BLaER1 (cell line): ENCODE results near the gene FABP3.
"Not testable (repeated sequence)": the region's sequence is repeated elsewhere in the genome, so short reads cannot be mapped to it uniquely, and the experiment has no call there.

Experiments
- H3K27ac ChIP-seq: shearing (Covaris generic); formaldehyde crosslinking; 2 replicates; pipeline ENCODE4 v1.8.1; 2022
- H3K27me3 ChIP-seq: shearing (Covaris generic); formaldehyde crosslinking; 2 replicates; pipeline ENCODE4 v1.8.1; 2022
- H3K36me3 ChIP-seq: shearing (Covaris generic); formaldehyde crosslinking; 2 replicates; pipeline ENCODE4 v1.8.1; 2022
- H3K4me1 ChIP-seq: shearing (Covaris generic); formaldehyde crosslinking; 2 replicates; pipeline ENCODE4 v1.8.1; 2022
- H3K4me2 ChIP-seq: shearing (Covaris generic); formaldehyde crosslinking; 2 replicates; pipeline ENCODE4 v1.8.1; 2022
- H3K4me3 ChIP-seq: shearing (Covaris generic); formaldehyde crosslinking; 2 replicates; pipeline ENCODE4 v1.8.1; 2022
- H3K9ac ChIP-seq: shearing (Covaris generic); formaldehyde crosslinking; 2 replicates; pipeline ENCODE4 v1.8.1; 2022
- H3K9me3 ChIP-seq: shearing (Covaris generic); formaldehyde crosslinking; 2 replicates; pipeline ENCODE4 v1.8.1; 2022
- H4K20me1 ChIP-seq: shearing (Covaris generic); formaldehyde crosslinking; 2 replicates; pipeline ENCODE4 v1.8.1; 2022
- Cebpa-rat ChIP-seq: shearing (Covaris generic); IDR thresholded peaks from 2 replicates; pipeline ENCODE4 v1.8.1; 2022

The FABP3 gene

GRCh38 chr1:31399976-31400375 lies 27.1 kb upstream of the FABP3 start:
- Histone ChIP-seq H3K4me3 (no peak overlapping the region), H3K4me2 (no peak overlapping the region)

GRCh38 chr1:31398246-31398645 lies 25.4 kb upstream of the FABP3 start:
- Histone ChIP-seq H3K36me3 (no peaks in the 10 kb centered on the region), H4K20me1 (no peaks in the 10 kb centered on the region), H3K9me3 (no peaks in the 10 kb centered on the region), H3K4me3 (no peak overlapping the region), H3K4me1 (peaks cover 22% of the 10 kb centered on the region), H3K27me3 (no peaks in the 10 kb centered on the region), H3K27ac (no peak overlapping the region), H3K4me2 (no peak overlapping the region), H3K9ac (no peak overlapping the region)
- no peak for TF ChIP-seq Cebpa-rat

More at GRCh38 chr1:31399976-31400375, 27.1 kb upstream of the FABP3 start:
- H3K27me3 ChIP-seq: no peaks in the 10 kb centered on the region
- H3K36me3 ChIP-seq: no peaks in the 10 kb centered on the region
- no peak for TF ChIP-seq Cebpa-rat
- H3K27ac ChIP-seq: no peak overlapping the region
- H4K20me1 ChIP-seq: no peaks in the 10 kb centered on the region
- peaks cover 10% of the 10 kb centered on the region for H3K4me1 ChIP-seq
- H3K9me3 ChIP-seq: no peaks in the 10 kb centered on the region
- H3K9ac ChIP-seq: no peak overlapping the region

- Histone ChIP-seq H3K4me2 (no peak overlapping the region), H3K27me3 (no peaks in the 10 kb centered on the region), H3K9ac (no peak overlapping the region), H3K9me3 (no peaks in the 10 kb centered on the region), H3K27ac (no peak overlapping the region), H3K36me3 (no peaks in the 10 kb centered on the region), H4K20me1 (no peaks in the 10 kb centered on the region), H3K4me1 (peaks cover 22% of the 10 kb centered on the region), H3K4me3 (no peak overlapping the region)
- no peak for TF ChIP-seq Cebpa-rat
These were observed 24.7 kb upstream of the FABP3 start for GRCh38 chr1:31397360-31398095.

- H3K4me1 ChIP-seq: peaks cover 22% of the 10 kb centered on the region
- no peak overlapping the region; the same call in 1 of the 2 replicates for H3K4me2 ChIP-seq
- no peak overlapping the region for H3K27ac ChIP-seq
- no peaks in the 10 kb centered on the region for H4K20me1 ChIP-seq
- no peaks in the 10 kb centered on the region for H3K9me3 ChIP-seq
- H3K9ac ChIP-seq: no peak overlapping the region
- TF ChIP-seq Cebpa-rat: no peak
- H3K4me3 ChIP-seq: no peak overlapping the region
- no peaks in the 10 kb centered on the region for H3K27me3 ChIP-seq
- no peaks in the 10 kb centered on the region for H3K36me3 ChIP-seq
These were observed 23.9 kb upstream of the FABP3 start for GRCh38 chr1:31396633-31397351.

GRCh38 chr1:31394584-31395193 lies 21.8 kb upstream of the FABP3 start:
- H3K9ac ChIP-seq: peak overlapping the region; percentile 66
- peak overlapping the region; percentile 60 for H3K27ac ChIP-seq
- H3K36me3 ChIP-seq: no peaks in the 10 kb centered on the region
- peak overlapping the region; percentile 88 for H3K4me2 ChIP-seq
- TF ChIP-seq Cebpa-rat: no peak
- no peaks in the 10 kb centered on the region for H3K27me3 ChIP-seq
- peaks cover 22% of the 10 kb centered on the region for H3K4me1 ChIP-seq
- H3K4me3 ChIP-seq: peak overlapping the region; percentile 57
- no peaks in the 10 kb centered on the region for H4K20me1 ChIP-seq
- H3K9me3 ChIP-seq: no peaks in the 10 kb centered on the region

GRCh38 chr1:31393463-31393862 lies 20.6 kb upstream of the FABP3 start:
- Histone ChIP-seq H3K4me3 (no peak overlapping the region), H3K36me3 (no peaks in the 10 kb centered on the region), H3K27ac (no peak overlapping the region), H3K4me1 (peaks cover 22% of the 10 kb centered on the region), H3K9me3 (no peaks in the 10 kb centered on the region), H3K4me2 (no peak overlapping the region), H4K20me1 (no peaks in the 10 kb centered on the region), H3K27me3 (no peaks in the 10 kb centered on the region), H3K9ac (no peak overlapping the region)
- TF ChIP-seq Cebpa-rat: no peak

- H3K27ac ChIP-seq: no peak overlapping the region
- TF ChIP-seq Cebpa-rat: no peak
- no peak overlapping the region for H3K4me2 ChIP-seq
- peaks cover 13% of the 10 kb centered on the region for H3K4me1 ChIP-seq
- no peaks in the 10 kb centered on the region for H3K27me3 ChIP-seq
- no peak overlapping the region for H3K9ac ChIP-seq
- no peaks in the 10 kb centered on the region for H3K9me3 ChIP-seq
- no peaks in the 10 kb centered on the region for H3K36me3 ChIP-seq
- no peak overlapping the region for H3K4me3 ChIP-seq
- H4K20me1 ChIP-seq: no peaks in the 10 kb centered on the region
These were observed 17.2 kb upstream of the FABP3 start for GRCh38 chr1:31390071-31390470.

GRCh38 chr1:31389616-31390015 lies 16.7 kb upstream of the FABP3 start:
- no peaks in the 10 kb centered on the region for H4K20me1 ChIP-seq

GRCh38 chr1:31387612-31388011 lies 14.7 kb upstream of the FABP3 start:
- Histone ChIP-seq H3K4me3 (no peak overlapping the region), H3K27me3 (no peaks in the 10 kb centered on the region), H3K9ac (no peak overlapping the region), H3K4me1 (no peaks in the 10 kb centered on the region), H3K4me2 (no peak overlapping the region), H3K27ac (no peak overlapping the region), H3K36me3 (no peaks in the 10 kb centered on the region), H3K9me3 (no peaks in the 10 kb centered on the region), H4K20me1 (no peaks in the 10 kb centered on the region)
- TF ChIP-seq Cebpa-rat: no peak

More at GRCh38 chr1:31389616-31390015, 16.7 kb upstream of the FABP3 start:
- TF ChIP-seq Cebpa-rat: no peak
- no peak overlapping the region for H3K4me3 ChIP-seq
- no peak overlapping the region for H3K27ac ChIP-seq
- H3K9me3 ChIP-seq: no peaks in the 10 kb centered on the region
- H3K9ac ChIP-seq: no peak overlapping the region
- no peaks in the 10 kb centered on the region for H3K36me3 ChIP-seq
- H3K4me2 ChIP-seq: no peak overlapping the region
- peaks cover 9% of the 10 kb centered on the region for H3K4me1 ChIP-seq
- no peaks in the 10 kb centered on the region for H3K27me3 ChIP-seq

- not testable (repeated sequence) for H3K9ac ChIP-seq
These were observed 13.8 kb upstream of the FABP3 start for GRCh38 chr1:31386576-31387243.

More at GRCh38 chr1:31386576-31387243, 13.8 kb upstream of the FABP3 start:
- H3K36me3 ChIP-seq, H3K9me3 ChIP-seq, H3K27me3 ChIP-seq, H4K20me1 ChIP-seq, H3K4me1 ChIP-seq, H3K27ac ChIP-seq, H3K4me3 ChIP-seq, H3K4me2 ChIP-seq: not testable (repeated sequence)
